HEK293 (cell line): Measurements from ENCODE around the gene SEZ6L.
A peak's percentile ranks its signal among the peaks of the same experiment; 100 is the strongest.

Source experiments
- CTCF ChIA-PET: fragments of 350-600 bp; formaldehyde crosslinking; extraction: SDS; loops from one replicate; lab custom pipeline; 2021; ENCODE audit warnings: antibody characterized with exemption; lab: Yijun Ruan, JAX
- POLR2A ChIA-PET: fragments of 300-600 bp; formaldehyde crosslinking; extraction: SDS; loops from one replicate; lab custom pipeline; 2020; ENCODE audit warnings: antibody characterized with exemption, inconsistent platforms; lab: Yijun Ruan, JAX
- H3K27ac ChIP-seq: fragments of 200-500 bp; sonication (Bioruptor generic); 2 replicates; pipeline ENCODE4 v1.5.1; 2014; ENCODE audit warnings: low read depth, low read length, control low read depth, inconsistent platforms; ENCODE audit errors: extremely low read depth
- H3K36me3 ChIP-seq, 2 experiments: fragments of 200-500 bp in 1 of 2; sonication (Bioruptor generic) in 1 of 2; 1 replicate in 1 of 2; 2 replicates in 1 of 2; pipeline ENCODE4 v1.5.1; 2014 to 2017; ENCODE audit warnings: inconsistent platforms in 2 of 2, low read length in 2 of 2; ENCODE audit not compliant: control insufficient read depth in 2 of 2, insufficient read depth in 1 of 2
- H3K4me1 ChIP-seq: fragments of 200-500 bp; sonication (Bioruptor generic); 2 replicates; pipeline ENCODE4 v1.5.1; 2014; ENCODE audit warnings: mild to moderate bottlenecking, low read length, inconsistent platforms; ENCODE audit not compliant: control insufficient read depth, insufficient read depth
- H3K4me3 ChIP-seq: 2 replicates; pipeline ENCODE4 v1.5.1; 2011; ENCODE audit warnings: low read depth, mild to moderate bottlenecking, control low read depth, low read length, moderate library complexity
- H3K9me3 ChIP-seq: fragments of 200-500 bp; sonication (Bioruptor generic); 2 replicates; pipeline ENCODE4 v1.5.1; 2014; ENCODE audit warnings: low read depth, low read length, inconsistent platforms; ENCODE audit not compliant: control insufficient read depth, insufficient read depth
- IKZF3 ChIP-seq: fragments of 450-650 bp; IDR thresholded peaks from 2 replicates; pipeline ENCODE4 v1.5.0; 2018; ENCODE audit warnings: missing biosample characterization, mild to moderate bottlenecking, missing genetic modification characterization, moderate library complexity
- REPIN1 ChIP-seq: fragments of 450-650 bp; formaldehyde crosslinking; IDR thresholded peaks from 2 replicates; pipeline ENCODE4 v1.5.1; 2017; ENCODE audit warnings: missing biosample characterization, missing genetic modification characterization, low read depth
- SALL2 ChIP-seq: fragments of 450-650 bp; formaldehyde crosslinking; IDR thresholded peaks from 2 replicates; pipeline ENCODE4 v1.5.0; 2017; ENCODE audit warnings: missing biosample characterization, mild to moderate bottlenecking, missing genetic modification characterization, borderline replicate concordance
- ZNF133 ChIP-seq: fragments of 450-650 bp; formaldehyde crosslinking; IDR thresholded peaks from 2 replicates; pipeline ENCODE4 v1.5.1; 2016; ENCODE audit warnings: missing biosample characterization, missing genetic modification characterization
- ZNF155 ChIP-seq: fragments of 450-650 bp; formaldehyde crosslinking; IDR thresholded peaks from 2 replicates; pipeline ENCODE4 v1.5.1; 2016; ENCODE audit warnings: missing biosample characterization, missing genetic modification characterization
- ZNF2 ChIP-seq: fragments of 450-650 bp; formaldehyde crosslinking; IDR thresholded peaks from 2 replicates; pipeline ENCODE4 v1.5.1; 2016; ENCODE audit warnings: missing biosample characterization, missing genetic modification characterization
- ZNF266 ChIP-seq: fragments of 450-650 bp; formaldehyde crosslinking; IDR thresholded peaks from 2 replicates; pipeline ENCODE4 v1.5.1; 2016; ENCODE audit warnings: missing biosample characterization, missing genetic modification characterization, low read depth
- ZNF335 ChIP-seq: fragments of 450-650 bp; formaldehyde crosslinking; conservative IDR thresholded peaks from 2 replicates; pipeline ENCODE4 v1.5.1; 2016; ENCODE audit warnings: missing biosample characterization, missing genetic modification characterization
- ZNF658 ChIP-seq: fragments of 450-650 bp; formaldehyde crosslinking; IDR thresholded peaks from 2 replicates; pipeline ENCODE4; 2016; ENCODE audit warnings: missing biosample characterization, missing genetic modification characterization
- TF ChIP-seq, protein P1 (sequence below): fragments of 450-650 bp; formaldehyde crosslinking; IDR thresholded peaks from 2 replicates; pipeline ENCODE4 v1.5.0; 2017; ENCODE audit warnings: missing biosample characterization, missing genetic modification characterization, borderline replicate concordance
- TF ChIP-seq, protein P2 (sequence below): fragments of 450-650 bp; formaldehyde crosslinking; IDR thresholded peaks from 2 replicates; pipeline ENCODE4 v1.5.1; 2016; ENCODE audit warnings: missing biosample characterization, missing genetic modification characterization
- TF ChIP-seq, protein P3 (sequence below): fragments of 450-650 bp; formaldehyde crosslinking; IDR thresholded peaks from 2 replicates; pipeline ENCODE4 v1.5.1; 2016; ENCODE audit warnings: missing biosample characterization, missing genetic modification characterization
- TF ChIP-seq, protein P4 (sequence below): fragments of 450-650 bp; formaldehyde crosslinking; IDR thresholded peaks from 2 replicates; pipeline ENCODE4 v1.5.1; 2016; ENCODE audit warnings: missing biosample characterization, missing genetic modification characterization
- TF ChIP-seq, protein P5 (sequence below): fragments of 450-650 bp; formaldehyde crosslinking; IDR thresholded peaks from 2 replicates; pipeline ENCODE4 v1.5.1; 2016; ENCODE audit warnings: missing biosample characterization, missing genetic modification characterization
- TF ChIP-seq, protein P6 (sequence below): fragments of 450-650 bp; formaldehyde crosslinking; IDR thresholded peaks from 2 replicates; pipeline ENCODE4 v1.5.1; 2016; ENCODE audit warnings: missing biosample characterization, missing genetic modification characterization

The SEZ6L gene

DNA sequence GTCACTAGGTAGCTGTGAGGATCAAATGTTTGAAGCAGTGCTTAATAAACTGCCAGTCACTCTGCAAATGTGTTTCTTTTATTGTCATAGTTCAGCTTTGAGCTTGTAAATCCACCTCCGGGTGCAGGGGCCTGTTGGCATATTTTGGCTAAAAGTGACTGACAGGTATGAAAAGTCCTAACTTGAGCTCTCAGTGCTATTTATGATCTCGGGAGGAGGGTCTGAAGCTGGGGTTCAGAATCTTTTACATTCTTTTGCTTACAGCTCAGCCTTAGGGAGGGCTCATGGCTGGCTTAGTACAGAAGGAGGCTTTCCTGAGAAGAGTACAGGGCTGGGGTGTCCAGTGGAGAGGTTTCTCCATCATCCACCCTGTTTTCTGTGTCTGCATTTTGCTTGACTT is 261.3 kb downstream of the SEZ6L start:
- H3K27ac ChIP-seq = no peak overlapping the region
- peaks cover 0 to 20% of the 10 kb centered on the region in 2 experiments; a peak in 1 of 3 replicates for H3K36me3 ChIP-seq
- POLR2A ChIA-PET = interaction anchor here (0.7 to 2.0 kb wide), 2 partner anchors 53 to 881 kb away, joined by 5 to 6 read pairs; partner anchors contain the start of genes HPS4 and SRRD
- TF ChIP-seq ZNF2 (tag by site-specific recombination) (no peak), REPIN1 (tag by site-specific recombination) (no peak), ZNF133 (tag by site-specific recombination) (no peak), SALL2 (tag by site-specific recombination) (no peak), ZNF155 (tag by site-specific recombination) (no peak), IKZF3 (tag by site-specific recombination) (no peak), ZNF266 (tag by site-specific recombination) (no peak)
- TF ChIP-seq, protein P1, sequence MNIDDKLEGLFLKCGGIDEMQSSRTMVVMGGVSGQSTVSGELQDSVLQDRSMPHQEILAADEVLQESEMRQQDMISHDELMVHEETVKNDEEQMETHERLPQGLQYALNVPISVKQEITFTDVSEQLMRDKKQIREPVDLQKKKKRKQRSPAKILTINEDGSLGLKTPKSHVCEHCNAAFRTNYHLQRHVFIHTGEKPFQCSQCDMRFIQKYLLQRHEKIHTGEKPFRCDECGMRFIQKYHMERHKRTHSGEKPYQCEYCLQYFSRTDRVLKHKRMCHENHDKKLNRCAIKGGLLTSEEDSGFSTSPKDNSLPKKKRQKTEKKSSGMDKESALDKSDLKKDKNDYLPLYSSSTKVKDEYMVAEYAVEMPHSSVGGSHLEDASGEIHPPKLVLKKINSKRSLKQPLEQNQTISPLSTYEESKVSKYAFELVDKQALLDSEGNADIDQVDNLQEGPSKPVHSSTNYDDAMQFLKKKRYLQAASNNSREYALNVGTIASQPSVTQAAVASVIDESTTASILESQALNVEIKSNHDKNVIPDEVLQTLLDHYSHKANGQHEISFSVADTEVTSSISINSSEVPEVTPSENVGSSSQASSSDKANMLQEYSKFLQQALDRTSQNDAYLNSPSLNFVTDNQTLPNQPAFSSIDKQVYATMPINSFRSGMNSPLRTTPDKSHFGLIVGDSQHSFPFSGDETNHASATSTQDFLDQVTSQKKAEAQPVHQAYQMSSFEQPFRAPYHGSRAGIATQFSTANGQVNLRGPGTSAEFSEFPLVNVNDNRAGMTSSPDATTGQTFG (tag by site-specific recombination) = no peak
- TF ChIP-seq, protein P2, sequence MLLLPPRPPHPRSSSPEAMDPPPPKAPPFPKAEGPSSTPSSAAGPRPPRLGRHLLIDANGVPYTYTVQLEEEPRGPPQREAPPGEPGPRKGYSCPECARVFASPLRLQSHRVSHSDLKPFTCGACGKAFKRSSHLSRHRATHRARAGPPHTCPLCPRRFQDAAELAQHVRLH (tag by site-specific recombination) = no peak
- TF ChIP-seq, protein P3, sequence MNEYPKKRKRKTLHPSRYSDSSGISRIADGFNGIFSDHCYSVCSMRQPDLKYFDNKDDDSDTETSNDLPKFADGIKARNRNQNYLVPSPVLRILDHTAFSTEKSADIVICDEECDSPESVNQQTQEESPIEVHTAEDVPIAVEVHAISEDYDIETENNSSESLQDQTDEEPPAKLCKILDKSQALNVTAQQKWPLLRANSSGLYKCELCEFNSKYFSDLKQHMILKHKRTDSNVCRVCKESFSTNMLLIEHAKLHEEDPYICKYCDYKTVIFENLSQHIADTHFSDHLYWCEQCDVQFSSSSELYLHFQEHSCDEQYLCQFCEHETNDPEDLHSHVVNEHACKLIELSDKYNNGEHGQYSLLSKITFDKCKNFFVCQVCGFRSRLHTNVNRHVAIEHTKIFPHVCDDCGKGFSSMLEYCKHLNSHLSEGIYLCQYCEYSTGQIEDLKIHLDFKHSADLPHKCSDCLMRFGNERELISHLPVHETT = no peak
- TF ChIP-seq, protein P4, sequence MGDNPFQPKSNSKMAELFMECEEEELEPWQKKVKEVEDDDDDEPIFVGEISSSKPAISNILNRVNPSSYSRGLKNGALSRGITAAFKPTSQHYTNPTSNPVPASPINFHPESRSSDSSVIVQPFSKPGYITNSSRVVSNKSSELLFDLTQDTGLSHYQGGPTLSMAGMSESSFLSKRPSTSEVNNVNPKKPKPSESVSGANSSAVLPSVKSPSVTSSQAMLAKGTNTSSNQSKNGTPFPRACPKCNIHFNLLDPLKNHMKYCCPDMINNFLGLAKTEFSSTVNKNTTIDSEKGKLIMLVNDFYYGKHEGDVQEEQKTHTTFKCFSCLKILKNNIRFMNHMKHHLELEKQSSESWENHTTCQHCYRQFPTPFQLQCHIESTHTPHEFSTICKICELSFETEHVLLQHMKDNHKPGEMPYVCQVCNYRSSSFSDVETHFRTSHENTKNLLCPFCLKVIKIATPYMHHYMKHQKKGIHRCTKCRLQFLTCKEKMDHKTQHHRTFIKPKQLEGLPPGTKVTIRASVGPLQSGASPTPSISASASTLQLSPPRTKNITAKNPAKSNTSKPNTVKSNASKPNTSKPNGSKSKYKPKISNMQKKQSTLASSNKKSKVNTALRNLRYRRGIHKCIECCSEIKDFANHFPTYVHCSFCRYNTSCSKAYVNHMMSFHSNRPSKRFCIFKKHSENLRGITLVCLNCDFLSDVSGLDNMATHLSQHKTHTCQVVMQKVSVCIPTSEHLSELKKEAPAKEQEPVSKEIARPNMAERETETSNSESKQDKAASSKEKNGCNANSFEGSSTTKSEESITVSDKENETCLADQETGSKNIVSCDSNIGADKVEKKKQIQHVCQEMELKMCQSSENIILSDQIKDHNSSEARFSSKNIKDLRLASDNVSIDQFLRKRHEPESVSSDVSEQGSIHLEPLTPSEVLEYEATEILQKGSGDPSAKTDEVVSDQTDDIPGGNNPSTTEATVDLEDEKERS (tag by site-specific recombination) = no peak
- TF ChIP-seq, protein P5, sequence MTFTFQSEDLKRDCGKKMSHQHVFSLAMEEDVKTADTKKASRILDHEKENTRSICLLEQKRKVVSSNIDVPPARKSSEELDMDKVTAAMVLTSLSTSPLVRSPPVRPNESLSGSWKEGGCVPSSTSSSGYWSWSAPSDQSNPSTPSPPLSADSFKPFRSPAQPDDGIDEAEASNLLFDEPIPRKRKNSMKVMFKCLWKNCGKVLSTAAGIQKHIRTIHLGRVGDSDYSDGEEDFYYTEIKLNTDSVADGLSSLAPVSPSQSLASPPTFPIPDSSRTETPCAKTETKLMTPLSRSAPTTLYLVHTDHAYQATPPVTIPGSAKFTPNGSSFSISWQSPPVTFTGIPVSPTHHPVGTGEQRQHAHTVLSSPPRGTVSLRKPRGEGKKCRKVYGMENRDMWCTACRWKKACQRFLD (tag by site-specific recombination) = no peak
- CTCF ChIA-PET = interaction anchor here (0.6 to 2.2 kb wide), 7 partner anchors 14 to 69 kb away, joined by 3 to 20 read pairs (median 4); no protein-coding TSS in a partner anchor
- no peaks in the 10 kb centered on the region for H3K9me3 ChIP-seq
- H3K4me1 ChIP-seq = no peaks in the 10 kb centered on the region; the same call in 1 of the 2 replicates
- H3K4me3 ChIP-seq = no peak overlapping the region

DNA sequence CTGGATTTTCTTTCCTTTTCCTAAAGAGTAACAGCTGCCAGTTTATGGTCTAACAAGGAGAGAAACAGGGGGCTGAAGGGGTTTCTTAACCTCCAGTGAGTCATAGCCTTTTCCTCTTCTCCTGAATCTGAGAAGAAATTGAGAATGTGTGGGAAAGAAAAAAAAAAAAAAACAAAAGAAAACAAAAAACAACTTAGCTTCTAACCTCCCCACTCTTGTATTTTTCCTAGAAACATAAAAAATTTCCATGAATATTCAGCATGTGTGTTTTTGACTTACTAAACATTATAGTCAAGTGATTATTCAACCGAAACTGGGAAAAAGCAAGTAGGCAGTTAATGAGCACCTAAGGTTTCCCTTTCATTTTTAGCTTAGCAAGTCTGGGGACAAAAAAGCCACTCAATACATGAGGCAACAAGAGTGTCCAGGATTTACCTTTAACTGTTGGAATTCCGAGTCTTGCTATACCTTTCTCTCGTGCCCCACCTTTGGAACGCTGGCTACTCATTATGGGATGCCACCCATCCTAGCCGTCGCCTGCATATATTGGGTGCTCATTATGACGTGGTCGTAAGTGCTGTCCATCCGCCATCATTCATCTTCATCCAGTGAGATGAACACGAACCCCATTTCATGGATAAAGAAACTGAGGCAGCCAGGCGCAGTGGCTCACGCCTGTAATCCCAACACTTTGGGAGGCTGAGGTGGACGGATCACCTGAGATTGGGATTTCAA is 262.2 kb downstream of the SEZ6L start:
- CTCF ChIA-PET = interaction anchor here (0.6 to 2.2 kb wide), 7 partner anchors 14 to 233 kb away, joined by 3 to 20 read pairs (median 3); no protein-coding TSS in a partner anchor

More for the DNA sequence above, 262.2 kb downstream of the SEZ6L start:
- POLR2A ChIA-PET = interaction anchor here (0.6 to 2.0 kb wide), 3 partner anchors 28 to 882 kb away, joined by 4 to 6 read pairs (median 5); partner anchors contain the start of genes HPS4 and SRRD
- H3K36me3 ChIP-seq = peaks cover 0 to 20% of the 10 kb centered on the region in 2 experiments; a peak in 1 of 3 replicates
- H3K9me3 ChIP-seq = no peaks in the 10 kb centered on the region
- TF ChIP-seq ZNF658 (tag by site-specific recombination) (no peak), ZNF335 (tag by site-specific recombination) (0 out of 2 replicates have a peak, but pooled peaks have one; percentile 21)
- TF ChIP-seq, protein P6, sequence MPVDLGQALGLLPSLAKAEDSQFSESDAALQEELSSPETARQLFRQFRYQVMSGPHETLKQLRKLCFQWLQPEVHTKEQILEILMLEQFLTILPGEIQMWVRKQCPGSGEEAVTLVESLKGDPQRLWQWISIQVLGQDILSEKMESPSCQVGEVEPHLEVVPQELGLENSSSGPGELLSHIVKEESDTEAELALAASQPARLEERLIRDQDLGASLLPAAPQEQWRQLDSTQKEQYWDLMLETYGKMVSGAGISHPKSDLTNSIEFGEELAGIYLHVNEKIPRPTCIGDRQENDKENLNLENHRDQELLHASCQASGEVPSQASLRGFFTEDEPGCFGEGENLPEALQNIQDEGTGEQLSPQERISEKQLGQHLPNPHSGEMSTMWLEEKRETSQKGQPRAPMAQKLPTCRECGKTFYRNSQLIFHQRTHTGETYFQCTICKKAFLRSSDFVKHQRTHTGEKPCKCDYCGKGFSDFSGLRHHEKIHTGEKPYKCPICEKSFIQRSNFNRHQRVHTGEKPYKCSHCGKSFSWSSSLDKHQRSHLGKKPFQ (tag by site-specific recombination) = no peak
- no peak overlapping the region for H3K27ac ChIP-seq
- H3K4me3 ChIP-seq = no peak overlapping the region
- no peaks in the 10 kb centered on the region; the same call in 1 of the 2 replicates for H3K4me1 ChIP-seq
